GM23338 (cell line): ENCODE data around the gene NOXA1. TPM values are rescaled to one million over a fixed set of nuclear protein-coding genes. Genes with fewer than 3 reads are reported as not detected.

ENCODE experiments used
- ATAC-seq: fragments of 200-7000 bp; cut with Tn5 transposase; 3 replicates; pipeline ENCODE4 v1.9.1; 2020
- DNase-seq: peaks from one replicate; pipeline ENCODE4 v3.0.0-alpha.2; 2015; ENCODE audit warnings: low spot score
- H2AFZ ChIP-seq: fragments of 200-600 bp; sonication (generic); 2 replicates; pipeline ENCODE4 v1.8.0; 2016; ENCODE audit warnings: antibody characterized with exemption, mild to moderate bottlenecking, moderate library complexity
- H3F3A ChIP-seq: fragments of 200-600 bp; sonication (generic); replicated peaks from 2 replicates; pipeline ENCODE4 v1.8.0; 2017; ENCODE audit warnings: antibody characterized with exemption, mixed run types, low read depth
- H3K27ac ChIP-seq: fragments of 200-600 bp; sonication (generic); 2 replicates; pipeline ENCODE4 v1.6.1; 2016; ENCODE audit warnings: low read depth
- H3K27me3 ChIP-seq: fragments of 200-600 bp; sonication (generic); 2 replicates; pipeline ENCODE4 v1.8.0; 2016; ENCODE audit warnings: mild to moderate bottlenecking, mixed run types, moderate library complexity; ENCODE audit not compliant: insufficient read depth
- H3K36me3 ChIP-seq: fragments of 200-600 bp; sonication (generic); 2 replicates; pipeline ENCODE4 v1.8.0; 2016; ENCODE audit warnings: mild to moderate bottlenecking; ENCODE audit not compliant: insufficient read depth
- H3K4me1 ChIP-seq: fragments of 200-600 bp; sonication (generic); 2 replicates; pipeline ENCODE4 v1.8.0; 2016; ENCODE audit warnings: mild to moderate bottlenecking, moderate library complexity; ENCODE audit not compliant: insufficient read depth
- H3K4me2 ChIP-seq: fragments of 200-600 bp; sonication (generic); 2 replicates; pipeline ENCODE4 v1.7.1; 2017; ENCODE audit warnings: mixed run types
- H3K4me3 ChIP-seq: fragments of 200-600 bp; sonication (generic); 2 replicates; pipeline ENCODE4 v1.6.1; 2016; ENCODE audit warnings: mixed run types
- H3K79me2 ChIP-seq: fragments of 200-600 bp; sonication (generic); replicated peaks from 2 replicates; pipeline ENCODE4 v1.8.0; 2017; ENCODE audit warnings: mild to moderate bottlenecking; ENCODE audit not compliant: insufficient read depth
- H3K9me2 ChIP-seq: fragments of 200-600 bp; sonication (generic); 2 replicates; pipeline ENCODE4 v1.8.0; 2017; ENCODE audit not compliant: insufficient read depth
- H4K20me1 ChIP-seq: fragments of 200-600 bp; sonication (generic); replicated peaks from 2 replicates; pipeline ENCODE4 v1.8.0; 2017; ENCODE audit warnings: mild to moderate bottlenecking; ENCODE audit not compliant: insufficient read depth
- H3K27ac Mint-ChIP-seq: 2 replicates; pipeline ENCODE4 v1.8.0; 2020; ENCODE audit warnings: inconsistent platforms, mild to moderate bottlenecking, moderate library complexity, mixed read lengths
- H3K27me3 Mint-ChIP-seq: 3 replicates; pipeline ENCODE4 v1.8.0; 2022; ENCODE audit warnings: low read depth, mild to moderate bottlenecking, moderate library complexity, mixed read lengths, inconsistent platforms; ENCODE audit not compliant: insufficient read depth, poor library complexity
- H3K36me3 Mint-ChIP-seq: 3 replicates; pipeline ENCODE4 v1.8.0; 2021; ENCODE audit warnings: low read depth, mild to moderate bottlenecking, inconsistent platforms, moderate library complexity, mixed read lengths
- H3K4me1 Mint-ChIP-seq: 3 replicates; pipeline ENCODE4 v1.8.0; 2020; ENCODE audit warnings: mild to moderate bottlenecking, inconsistent platforms, mixed read lengths
- H3K4me3 Mint-ChIP-seq: 3 replicates; pipeline ENCODE4 v1.8.0; 2021; ENCODE audit warnings: moderate library complexity, mild to moderate bottlenecking, inconsistent platforms, mixed read lengths
- H3K9me3 Mint-ChIP-seq: 3 replicates; pipeline ENCODE4 v1.8.0; 2020; ENCODE audit warnings: moderate library complexity, mild to moderate bottlenecking, inconsistent platforms, mixed read lengths
- CREB1 ChIP-seq: fragments of 250-450 bp; sonication (Bioruptor Pico); IDR thresholded peaks from 2 replicates; pipeline ENCODE4 v1.5.0; 2020; ENCODE audit warnings: low read depth, mild to moderate bottlenecking, moderate library complexity
- JUNB ChIP-seq: IDR thresholded peaks from one replicate; pipeline ENCODE4 v1.6.1; 2016; ENCODE audit warnings: antibody characterized with exemption; ENCODE audit not compliant: unreplicated experiment
- POLR2AphosphoS5 ChIP-seq: IDR thresholded peaks from 2 replicates; pipeline ENCODE4 v1.6.1; 2016; ENCODE audit warnings: antibody characterized with exemption, low read depth
- polyA plus RNA-seq: library from polyadenylated mRNA; unstranded; fragments of >200 nt; fragmentation: Nextera tagmentation; extraction: Ambion mirVana; gene quantifications from 2 replicates; pipeline ENCODE4 v1.2.1, GENCODE V29; 2016
- total RNA-seq: library from RNA; depleted of rRNA; stranded (reverse); fragments of >200 nt; shearing (Covaris generic); gene quantifications from 2 replicates; pipeline ENCODE4 v1.2.3, GENCODE V29; 2014
- TF ChIP-seq, protein P1 (sequence below), 2 experiments: fragments of 200-600 bp in 1 of 2; sonication (generic) in 1 of 2; conservative IDR thresholded peaks; 2 replicates each; pipeline versions ENCODE4 v1.5.1 to v1.6.1; 2016 to 2017; ENCODE audit warnings: antibody characterized with exemption in 2 of 2, low read depth in 2 of 2, mild to moderate bottlenecking in 2 of 2, moderate library complexity in 1 of 2
- TF ChIP-seq, protein P2 (sequence below): fragments of 250-450 bp; sonication (Bioruptor Pico); IDR thresholded peaks from 2 replicates; pipeline ENCODE4 v1.5.0; 2020; ENCODE audit warnings: mild to moderate bottlenecking, moderate library complexity
- TF ChIP-seq, protein P3 (sequence below): IDR thresholded peaks from one replicate; pipeline ENCODE4 v1.6.1; 2018; ENCODE audit warnings: antibody characterized with exemption; ENCODE audit not compliant: unreplicated experiment
- TF ChIP-seq, protein P4 (sequence below): IDR thresholded peaks from 2 replicates; pipeline ENCODE4 v1.6.1; 2016; ENCODE audit warnings: antibody characterized with exemption

Gene NOXA1
- total and polyA plus RNA-seq, 2 experiments from 2014 or later = 0.59 to 0.68 TPM

DNA sequence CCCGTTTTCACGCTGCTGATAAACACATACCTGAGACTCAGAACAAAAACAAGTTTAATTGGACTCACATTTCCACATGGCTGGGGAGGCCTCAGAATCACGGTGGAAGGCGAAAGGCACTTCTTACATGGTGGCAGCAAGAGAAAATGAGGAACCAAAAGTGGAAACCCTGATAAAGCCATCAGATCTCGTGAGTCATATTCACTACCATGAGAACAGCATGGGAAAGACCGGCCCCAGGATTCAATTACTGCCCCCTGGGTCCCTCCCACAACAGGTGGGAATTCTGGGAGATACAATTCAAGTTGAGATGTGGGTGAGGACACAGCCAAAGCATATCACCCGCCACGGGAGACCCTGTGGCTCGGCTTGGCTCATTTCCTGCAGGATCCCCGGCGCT lies 20.4 kb upstream of the NOXA1 start:
- H3K4me3 Mint-ChIP-seq = no peak overlapping the region; the same call in 2 of the 3 replicates
- Histone ChIP-seq H3K36me3 (no peaks in the 10 kb centered on the region), H4K20me1 (peaks cover 5% of the 10 kb centered on the region; the same call in 1 of the 2 replicates), H2AFZ (no peak overlapping the region), H3K79me2 (no peaks in the 10 kb centered on the region), H3K4me2 (no peak overlapping the region), H3K9me2 (no peaks in the 10 kb centered on the region), H3K4me1 (no peaks in the 10 kb centered on the region), H3K27me3 (no peaks in the 10 kb centered on the region), H3K4me3 (no peak overlapping the region), H3K27ac (no peak overlapping the region), H3F3A (no peaks in the 10 kb centered on the region)
- peaks cover 37% of the 10 kb centered on the region for H3K9me3 Mint-ChIP-seq
- H3K4me1 Mint-ChIP-seq = no peaks in the 10 kb centered on the region; the same call in 1 of the 3 replicates
- peaks cover 34% of the 10 kb centered on the region for H3K36me3 Mint-ChIP-seq
- no peak for DNase-seq
- H3K27me3 Mint-ChIP-seq = no peaks in the 10 kb centered on the region
- no peak for ATAC-seq
- TF ChIP-seq, protein P1, sequence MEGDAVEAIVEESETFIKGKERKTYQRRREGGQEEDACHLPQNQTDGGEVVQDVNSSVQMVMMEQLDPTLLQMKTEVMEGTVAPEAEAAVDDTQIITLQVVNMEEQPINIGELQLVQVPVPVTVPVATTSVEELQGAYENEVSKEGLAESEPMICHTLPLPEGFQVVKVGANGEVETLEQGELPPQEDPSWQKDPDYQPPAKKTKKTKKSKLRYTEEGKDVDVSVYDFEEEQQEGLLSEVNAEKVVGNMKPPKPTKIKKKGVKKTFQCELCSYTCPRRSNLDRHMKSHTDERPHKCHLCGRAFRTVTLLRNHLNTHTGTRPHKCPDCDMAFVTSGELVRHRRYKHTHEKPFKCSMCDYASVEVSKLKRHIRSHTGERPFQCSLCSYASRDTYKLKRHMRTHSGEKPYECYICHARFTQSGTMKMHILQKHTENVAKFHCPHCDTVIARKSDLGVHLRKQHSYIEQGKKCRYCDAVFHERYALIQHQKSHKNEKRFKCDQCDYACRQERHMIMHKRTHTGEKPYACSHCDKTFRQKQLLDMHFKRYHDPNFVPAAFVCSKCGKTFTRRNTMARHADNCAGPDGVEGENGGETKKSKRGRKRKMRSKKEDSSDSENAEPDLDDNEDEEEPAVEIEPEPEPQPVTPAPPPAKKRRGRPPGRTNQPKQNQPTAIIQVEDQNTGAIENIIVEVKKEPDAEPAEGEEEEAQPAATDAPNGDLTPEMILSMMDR (conservative IDR thresholded peaks at IDR 0.05; ENCODE audit: low read depth in 2 of 2) = no peak
- TF ChIP-seq, protein P2, sequence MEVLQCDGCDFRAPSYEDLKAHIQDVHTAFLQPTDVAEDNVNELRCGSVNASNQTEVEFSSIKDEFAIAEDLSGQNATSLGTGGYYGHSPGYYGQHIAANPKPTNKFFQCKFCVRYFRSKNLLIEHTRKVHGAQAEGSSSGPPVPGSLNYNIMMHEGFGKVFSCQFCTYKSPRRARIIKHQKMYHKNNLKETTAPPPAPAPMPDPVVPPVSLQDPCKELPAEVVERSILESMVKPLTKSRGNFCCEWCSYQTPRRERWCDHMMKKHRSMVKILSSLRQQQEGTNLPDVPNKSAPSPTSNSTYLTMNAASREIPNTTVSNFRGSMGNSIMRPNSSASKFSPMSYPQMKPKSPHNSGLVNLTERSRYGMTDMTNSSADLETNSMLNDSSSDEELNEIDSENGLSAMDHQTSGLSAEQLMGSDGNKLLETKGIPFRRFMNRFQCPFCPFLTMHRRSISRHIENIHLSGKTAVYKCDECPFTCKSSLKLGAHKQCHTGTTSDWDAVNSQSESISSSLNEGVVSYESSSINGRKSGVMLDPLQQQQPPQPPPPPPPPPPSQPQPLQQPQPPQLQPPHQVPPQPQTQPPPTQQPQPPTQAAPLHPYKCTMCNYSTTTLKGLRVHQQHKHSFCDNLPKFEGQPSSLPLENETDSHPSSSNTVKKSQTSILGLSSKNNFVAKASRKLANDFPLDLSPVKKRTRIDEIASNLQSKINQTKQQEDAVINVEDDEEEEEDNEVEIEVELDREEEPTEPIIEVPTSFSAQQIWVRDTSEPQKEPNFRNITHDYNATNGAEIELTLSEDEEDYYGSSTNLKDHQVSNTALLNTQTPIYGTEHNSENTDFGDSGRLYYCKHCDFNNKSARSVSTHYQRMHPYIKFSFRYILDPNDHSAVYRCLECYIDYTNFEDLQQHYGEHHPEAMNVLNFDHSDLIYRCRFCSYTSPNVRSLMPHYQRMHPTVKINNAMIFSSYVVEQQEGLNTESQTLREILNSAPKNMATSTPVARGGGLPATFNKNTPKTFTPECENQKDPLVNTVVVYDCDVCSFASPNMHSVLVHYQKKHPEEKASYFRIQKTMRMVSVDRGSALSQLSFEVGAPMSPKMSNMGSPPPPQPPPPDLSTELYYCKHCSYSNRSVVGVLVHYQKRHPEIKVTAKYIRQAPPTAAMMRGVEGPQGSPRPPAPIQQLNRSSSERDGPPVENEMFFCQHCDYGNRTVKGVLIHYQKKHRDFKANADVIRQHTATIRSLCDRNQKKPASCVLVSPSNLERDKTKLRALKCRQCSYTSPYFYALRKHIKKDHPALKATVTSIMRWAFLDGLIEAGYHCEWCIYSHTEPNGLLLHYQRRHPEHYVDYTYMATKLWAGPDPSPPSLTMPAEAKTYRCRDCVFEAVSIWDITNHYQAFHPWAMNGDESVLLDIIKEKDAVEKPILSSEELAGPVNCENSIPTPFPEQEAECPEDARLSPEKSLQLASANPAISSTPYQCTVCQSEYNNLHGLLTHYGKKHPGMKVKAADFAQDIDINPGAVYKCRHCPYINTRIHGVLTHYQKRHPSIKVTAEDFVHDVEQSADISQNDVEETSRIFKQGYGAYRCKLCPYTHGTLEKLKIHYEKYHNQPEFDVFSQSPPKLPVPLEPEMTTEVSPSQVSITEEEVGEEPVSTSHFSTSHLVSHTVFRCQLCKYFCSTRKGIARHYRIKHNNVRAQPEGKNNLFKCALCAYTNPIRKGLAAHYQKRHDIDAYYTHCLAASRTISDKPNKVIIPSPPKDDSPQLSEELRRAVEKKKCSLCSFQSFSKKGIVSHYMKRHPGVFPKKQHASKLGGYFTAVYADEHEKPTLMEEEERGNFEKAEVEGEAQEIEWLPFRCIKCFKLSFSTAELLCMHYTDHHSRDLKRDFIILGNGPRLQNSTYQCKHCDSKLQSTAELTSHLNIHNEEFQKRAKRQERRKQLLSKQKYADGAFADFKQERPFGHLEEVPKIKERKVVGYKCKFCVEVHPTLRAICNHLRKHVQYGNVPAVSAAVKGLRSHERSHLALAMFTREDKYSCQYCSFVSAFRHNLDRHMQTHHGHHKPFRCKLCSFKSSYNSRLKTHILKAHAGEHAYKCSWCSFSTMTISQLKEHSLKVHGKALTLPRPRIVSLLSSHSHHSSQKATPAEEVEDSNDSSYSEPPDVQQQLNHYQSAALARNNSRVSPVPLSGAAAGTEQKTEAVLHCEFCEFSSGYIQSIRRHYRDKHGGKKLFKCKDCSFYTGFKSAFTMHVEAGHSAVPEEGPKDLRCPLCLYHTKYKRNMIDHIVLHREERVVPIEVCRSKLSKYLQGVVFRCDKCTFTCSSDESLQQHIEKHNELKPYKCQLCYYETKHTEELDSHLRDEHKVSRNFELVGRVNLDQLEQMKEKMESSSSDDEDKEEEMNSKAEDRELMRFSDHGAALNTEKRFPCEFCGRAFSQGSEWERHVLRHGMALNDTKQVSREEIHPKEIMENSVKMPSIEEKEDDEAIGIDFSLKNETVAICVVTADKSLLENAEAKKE (CRISPR knock-in tag) = no peak
- TF ChIP-seq CREB1 (no peak), POLR2AphosphoS5 (no peak), JUNB (no peak)
- TF ChIP-seq, protein P3, sequence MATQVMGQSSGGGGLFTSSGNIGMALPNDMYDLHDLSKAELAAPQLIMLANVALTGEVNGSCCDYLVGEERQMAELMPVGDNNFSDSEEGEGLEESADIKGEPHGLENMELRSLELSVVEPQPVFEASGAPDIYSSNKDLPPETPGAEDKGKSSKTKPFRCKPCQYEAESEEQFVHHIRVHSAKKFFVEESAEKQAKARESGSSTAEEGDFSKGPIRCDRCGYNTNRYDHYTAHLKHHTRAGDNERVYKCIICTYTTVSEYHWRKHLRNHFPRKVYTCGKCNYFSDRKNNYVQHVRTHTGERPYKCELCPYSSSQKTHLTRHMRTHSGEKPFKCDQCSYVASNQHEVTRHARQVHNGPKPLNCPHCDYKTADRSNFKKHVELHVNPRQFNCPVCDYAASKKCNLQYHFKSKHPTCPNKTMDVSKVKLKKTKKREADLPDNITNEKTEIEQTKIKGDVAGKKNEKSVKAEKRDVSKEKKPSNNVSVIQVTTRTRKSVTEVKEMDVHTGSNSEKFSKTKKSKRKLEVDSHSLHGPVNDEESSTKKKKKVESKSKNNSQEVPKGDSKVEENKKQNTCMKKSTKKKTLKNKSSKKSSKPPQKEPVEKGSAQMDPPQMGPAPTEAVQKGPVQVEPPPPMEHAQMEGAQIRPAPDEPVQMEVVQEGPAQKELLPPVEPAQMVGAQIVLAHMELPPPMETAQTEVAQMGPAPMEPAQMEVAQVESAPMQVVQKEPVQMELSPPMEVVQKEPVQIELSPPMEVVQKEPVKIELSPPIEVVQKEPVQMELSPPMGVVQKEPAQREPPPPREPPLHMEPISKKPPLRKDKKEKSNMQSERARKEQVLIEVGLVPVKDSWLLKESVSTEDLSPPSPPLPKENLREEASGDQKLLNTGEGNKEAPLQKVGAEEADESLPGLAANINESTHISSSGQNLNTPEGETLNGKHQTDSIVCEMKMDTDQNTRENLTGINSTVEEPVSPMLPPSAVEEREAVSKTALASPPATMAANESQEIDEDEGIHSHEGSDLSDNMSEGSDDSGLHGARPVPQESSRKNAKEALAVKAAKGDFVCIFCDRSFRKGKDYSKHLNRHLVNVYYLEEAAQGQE = no peak
- TF ChIP-seq, protein P4, sequence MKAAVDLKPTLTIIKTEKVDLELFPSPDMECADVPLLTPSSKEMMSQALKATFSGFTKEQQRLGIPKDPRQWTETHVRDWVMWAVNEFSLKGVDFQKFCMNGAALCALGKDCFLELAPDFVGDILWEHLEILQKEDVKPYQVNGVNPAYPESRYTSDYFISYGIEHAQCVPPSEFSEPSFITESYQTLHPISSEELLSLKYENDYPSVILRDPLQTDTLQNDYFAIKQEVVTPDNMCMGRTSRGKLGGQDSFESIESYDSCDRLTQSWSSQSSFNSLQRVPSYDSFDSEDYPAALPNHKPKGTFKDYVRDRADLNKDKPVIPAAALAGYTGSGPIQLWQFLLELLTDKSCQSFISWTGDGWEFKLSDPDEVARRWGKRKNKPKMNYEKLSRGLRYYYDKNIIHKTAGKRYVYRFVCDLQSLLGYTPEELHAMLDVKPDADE = no peak
- H3K27ac Mint-ChIP-seq = no peak overlapping the region
